Endodermal cell (in vitro differentiated cells): Measurements from ENCODE around the gene UNC13C. TPM values are rescaled to one million over a fixed set of nuclear protein-coding genes. Genes with fewer than 3 reads are reported as not detected.

Experiments
- DNase-seq: peaks from one replicate; pipeline ENCODE4 v3.0.0-alpha.2; 2017
- H3K27ac ChIP-seq: 2 replicates; pipeline ENCODE4 v1.5.1; 2013; ENCODE audit warnings: mild to moderate bottlenecking, low read depth, low read length, moderate library complexity
- H3K27me3 ChIP-seq: 2 replicates; pipeline ENCODE4 v1.6.1; 2013; ENCODE audit warnings: mild to moderate bottlenecking, low read length, moderate library complexity; ENCODE audit not compliant: insufficient read depth, control insufficient read depth, poor library complexity, severe bottlenecking
- H3K36me3 ChIP-seq: 2 replicates; pipeline ENCODE4 v1.7.0; 2013; ENCODE audit warnings: mild to moderate bottlenecking, low read length, moderate library complexity; ENCODE audit not compliant: control insufficient read depth, insufficient read depth
- H3K4me1 ChIP-seq: one replicate; pipeline ENCODE4 v1.7.0; 2013; ENCODE audit warnings: low read length; ENCODE audit not compliant: control insufficient read depth, insufficient read depth
- H3K4me3 ChIP-seq: 2 replicates; pipeline ENCODE4 v1.5.1; 2013; ENCODE audit warnings: mild to moderate bottlenecking, low read length, moderate library complexity
- H3K9ac ChIP-seq: 2 replicates; pipeline ENCODE4 v1.6.1; 2013; ENCODE audit warnings: mild to moderate bottlenecking, low read length, moderate library complexity; ENCODE audit not compliant: poor library complexity, severe bottlenecking; ENCODE audit errors: extremely low read depth
- H3K9me3 ChIP-seq: 2 replicates; pipeline ENCODE4 v1.6.1; 2013; ENCODE audit warnings: mild to moderate bottlenecking, low read length, moderate library complexity; ENCODE audit not compliant: control insufficient read depth
- H3K27ac Mint-ChIP-seq: 2 replicates; pipeline ENCODE4 v1.8.0; 2020; ENCODE audit warnings: mixed read lengths
- H3K27me3 Mint-ChIP-seq: 2 replicates; pipeline ENCODE4 v1.8.0; 2021; ENCODE audit warnings: mild to moderate bottlenecking, mixed read lengths; ENCODE audit not compliant: insufficient read depth
- H3K36me3 Mint-ChIP-seq: 2 replicates; pipeline ENCODE4 v1.8.0; 2020; ENCODE audit warnings: low read depth, mixed read lengths
- H3K4me1 Mint-ChIP-seq: 2 replicates; pipeline ENCODE4 v1.8.0; 2020; ENCODE audit warnings: mixed read lengths
- H3K4me3 Mint-ChIP-seq: 2 replicates; pipeline ENCODE4 v1.8.0; 2020; ENCODE audit warnings: mild to moderate bottlenecking, moderate library complexity, mixed read lengths
- H3K9me3 Mint-ChIP-seq: 2 replicates; pipeline ENCODE4 v1.8.0; 2020; ENCODE audit warnings: mild to moderate bottlenecking, mixed read lengths
- WGBS, 2 experiments: methylation state at CpG; one replicate each; pipeline versions ENCODE4 v1.1.5 to v1.1.7; 2013; ENCODE audit warnings: missing lambda C conversion rate in 2 of 2, mixed read lengths in 1 of 2; ENCODE audit not compliant: insufficient coverage in 1 of 2, insufficient read length in 1 of 2; 5-methylcytosine and 5-hydroxymethylcytosine counted together
- total RNA-seq, 2 donors: library from RNA; stranded (reverse); fragmentation: NEBNext Ultra II Directional in 1 of 2; extraction: Animal tissue kit (Norgen Biotek cat#: 25700) in 1 of 2; gene quantifications; 2 replicates in 1 of 2; 3 replicates in 1 of 2; pipeline ENCODE4 v1.2.1, GENCODE V29; 2021
- TF ChIP-seq, protein P1 (sequence below): fragments of 200-600 bp; sonication (generic); conservative IDR thresholded peaks from 2 replicates; pipeline ENCODE4 v1.5.0; 2021; ENCODE audit warnings: antibody characterized with exemption, mild to moderate bottlenecking

UNC13C gene
- total RNA-seq, 2 donors from 2014 or later = 7.2 to 19.9 TPM

DNA sequence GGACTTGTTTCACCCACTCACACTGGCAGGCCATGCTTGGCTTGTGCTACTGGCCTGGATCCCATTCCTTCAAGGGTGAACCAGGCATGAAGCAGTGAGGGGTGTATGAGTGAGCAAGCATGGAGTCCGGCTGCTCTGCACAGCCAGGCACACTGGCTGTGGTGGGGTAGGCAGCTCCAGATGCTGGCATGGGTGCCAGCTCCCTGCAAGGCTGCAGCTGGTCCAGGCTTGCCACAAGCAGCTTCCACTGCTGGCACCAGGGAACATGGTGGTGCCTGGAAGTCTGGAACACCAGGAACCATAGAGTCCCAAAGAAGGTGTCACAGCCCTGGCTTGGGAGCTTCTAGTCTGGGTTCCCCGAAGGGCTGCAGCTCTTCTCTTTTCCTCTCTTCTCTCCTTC is 395.1 kb downstream of the UNC13C start:
- WGBS, 2 experiments = 91 to 100% methylated on average over 1 to 2 of the region's 2 CpGs
- no peak overlapping the region for H3K27ac Mint-ChIP-seq
- H3K4me1 Mint-ChIP-seq = no peaks in the 10 kb centered on the region
- H3K27me3 Mint-ChIP-seq = no peaks in the 10 kb centered on the region
- H3K4me3 Mint-ChIP-seq = no peak overlapping the region
- no peak overlapping the region for H3K4me3 ChIP-seq
- no peak overlapping the region for H3K9ac ChIP-seq
- DNase-seq = no peak
- no peaks in the 10 kb centered on the region for H3K36me3 ChIP-seq
- H3K27me3 ChIP-seq = no peaks in the 10 kb centered on the region
- TF ChIP-seq, protein P1, sequence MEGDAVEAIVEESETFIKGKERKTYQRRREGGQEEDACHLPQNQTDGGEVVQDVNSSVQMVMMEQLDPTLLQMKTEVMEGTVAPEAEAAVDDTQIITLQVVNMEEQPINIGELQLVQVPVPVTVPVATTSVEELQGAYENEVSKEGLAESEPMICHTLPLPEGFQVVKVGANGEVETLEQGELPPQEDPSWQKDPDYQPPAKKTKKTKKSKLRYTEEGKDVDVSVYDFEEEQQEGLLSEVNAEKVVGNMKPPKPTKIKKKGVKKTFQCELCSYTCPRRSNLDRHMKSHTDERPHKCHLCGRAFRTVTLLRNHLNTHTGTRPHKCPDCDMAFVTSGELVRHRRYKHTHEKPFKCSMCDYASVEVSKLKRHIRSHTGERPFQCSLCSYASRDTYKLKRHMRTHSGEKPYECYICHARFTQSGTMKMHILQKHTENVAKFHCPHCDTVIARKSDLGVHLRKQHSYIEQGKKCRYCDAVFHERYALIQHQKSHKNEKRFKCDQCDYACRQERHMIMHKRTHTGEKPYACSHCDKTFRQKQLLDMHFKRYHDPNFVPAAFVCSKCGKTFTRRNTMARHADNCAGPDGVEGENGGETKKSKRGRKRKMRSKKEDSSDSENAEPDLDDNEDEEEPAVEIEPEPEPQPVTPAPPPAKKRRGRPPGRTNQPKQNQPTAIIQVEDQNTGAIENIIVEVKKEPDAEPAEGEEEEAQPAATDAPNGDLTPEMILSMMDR = no peak
- H3K4me1 ChIP-seq = no peaks in the 10 kb centered on the region
- H3K27ac ChIP-seq = no peak overlapping the region
- no peaks in the 10 kb centered on the region for H3K9me3 Mint-ChIP-seq
- no peaks in the 10 kb centered on the region for H3K36me3 Mint-ChIP-seq
- H3K9me3 ChIP-seq = no peaks in the 10 kb centered on the region

DNA sequence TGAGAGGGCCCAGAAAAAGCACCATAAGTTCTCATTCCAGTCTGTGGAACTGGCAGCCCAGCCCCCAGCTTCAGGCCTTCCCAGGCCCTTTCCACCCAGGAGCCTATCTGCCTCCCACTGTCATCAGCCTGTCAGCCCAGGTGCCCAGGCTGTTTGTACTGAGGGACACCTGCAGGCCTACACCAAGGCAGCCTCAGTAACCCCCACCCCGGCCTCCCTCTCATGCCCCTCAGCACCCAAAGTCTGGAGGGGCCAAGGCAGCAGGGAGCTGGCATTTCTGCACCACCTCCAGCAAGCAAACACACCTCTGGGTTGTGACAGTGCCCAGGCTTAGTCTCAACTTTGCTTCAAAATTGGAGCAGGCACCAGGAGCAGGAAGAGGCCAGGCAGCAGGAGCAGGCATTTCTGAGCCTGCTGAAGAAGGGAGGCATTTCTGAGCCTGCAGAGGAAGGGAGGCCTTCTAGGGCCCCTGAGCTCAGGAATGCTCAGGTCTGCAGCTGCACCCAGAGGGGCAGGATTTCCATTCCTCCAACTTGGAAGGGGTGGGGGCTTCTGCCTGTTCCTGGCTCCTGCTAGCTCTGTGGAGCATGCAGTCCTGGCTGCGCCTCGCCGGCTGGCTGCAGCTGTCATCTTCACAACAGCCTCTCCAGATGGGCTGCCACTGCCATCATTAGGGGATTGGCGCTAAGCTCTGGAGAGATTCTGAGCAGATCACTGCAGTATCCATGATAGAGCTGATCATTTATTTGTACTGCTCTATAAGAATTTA is 396.1 kb downstream of the UNC13C start:
- TF ChIP-seq, protein P1 = no peak
- Mint-ChIP-seq H3K9me3 (no peaks in the 10 kb centered on the region), H3K27ac (no peak overlapping the region), H3K4me1 (no peaks in the 10 kb centered on the region), H3K36me3 (no peaks in the 10 kb centered on the region), H3K27me3 (no peaks in the 10 kb centered on the region), H3K4me3 (no peak overlapping the region)
- WGBS, 2 experiments = 95% methylated on average over 5 of the region's 5 CpGs; no CpG with 5 or more reads in 1 of the 2 experiments
- peak; percentile 42 for DNase-seq
- H3K27me3 ChIP-seq = no peaks in the 10 kb centered on the region
- H3K27ac ChIP-seq = no peak overlapping the region
- no peaks in the 10 kb centered on the region for H3K4me1 ChIP-seq
- H3K9me3 ChIP-seq = no peaks in the 10 kb centered on the region
- H3K9ac ChIP-seq = no peak overlapping the region
- H3K36me3 ChIP-seq = no peaks in the 10 kb centered on the region
- no peak overlapping the region for H3K4me3 ChIP-seq

DNA sequence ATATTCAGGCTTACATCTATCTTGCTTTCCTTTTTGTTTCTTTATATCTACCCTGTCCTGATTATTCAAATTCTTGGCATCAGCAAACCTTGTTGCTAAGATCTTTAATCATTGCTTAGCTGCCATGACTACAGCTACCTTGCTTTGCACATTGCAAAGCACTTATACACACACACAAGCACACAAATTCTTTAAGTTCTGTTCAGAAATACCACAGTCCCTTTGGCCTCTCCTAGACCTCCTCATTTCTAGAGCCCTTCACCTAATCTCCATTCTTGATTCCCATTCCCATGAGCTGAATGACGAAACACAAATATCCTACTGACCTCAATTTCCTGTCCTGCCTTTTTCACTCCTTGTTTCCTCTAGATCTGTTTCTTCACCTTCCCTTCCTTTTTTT is 409.6 kb downstream of the UNC13C start:
- Histone ChIP-seq H3K4me1 (no peaks in the 10 kb centered on the region), H3K9ac (no peak overlapping the region), H3K9me3 (no peaks in the 10 kb centered on the region), H3K4me3 (no peak overlapping the region), H3K36me3 (no peaks in the 10 kb centered on the region), H3K27me3 (no peaks in the 10 kb centered on the region), H3K27ac (no peak overlapping the region)
- Mint-ChIP-seq H3K27me3 (no peaks in the 10 kb centered on the region), H3K4me1 (peaks cover 6% of the 10 kb centered on the region), H3K36me3 (no peaks in the 10 kb centered on the region), H3K27ac (no peak overlapping the region), H3K4me3 (no peak overlapping the region), H3K9me3 (peaks cover 2% of the 10 kb centered on the region)
- TF ChIP-seq, protein P1 = no peak
- WGBS, 2 experiments = 82 to 92% methylated on average over 1 of the region's 1 CpG
- DNase-seq = no peak
